HEK293 (cell line): ENCODE measurements around the gene EIF5A2.

Source experiments
- CTCF ChIA-PET: fragments of 350-600 bp; formaldehyde crosslinking; extraction: SDS; loops from one replicate; lab custom pipeline; 2021; ENCODE audit warnings: antibody characterized with exemption; lab: Yijun Ruan, JAX
- POLR2A ChIA-PET: fragments of 300-600 bp; formaldehyde crosslinking; extraction: SDS; loops from one replicate; lab custom pipeline; 2020; ENCODE audit warnings: antibody characterized with exemption, inconsistent platforms; lab: Yijun Ruan, JAX
- H3K27ac ChIP-seq: fragments of 200-500 bp; sonication (Bioruptor generic); 2 replicates; pipeline ENCODE4 v1.5.1; 2014; ENCODE audit warnings: low read depth, low read length, control low read depth, inconsistent platforms; ENCODE audit errors: extremely low read depth
- H3K36me3 ChIP-seq, 2 experiments: fragments of 200-500 bp in 1 of 2; sonication (Bioruptor generic) in 1 of 2; 1 replicate in 1 of 2; 2 replicates in 1 of 2; pipeline ENCODE4 v1.5.1; 2014 to 2017; ENCODE audit warnings: inconsistent platforms in 2 of 2, low read length in 2 of 2; ENCODE audit not compliant: control insufficient read depth in 2 of 2, insufficient read depth in 1 of 2
- H3K4me1 ChIP-seq: fragments of 200-500 bp; sonication (Bioruptor generic); 2 replicates; pipeline ENCODE4 v1.5.1; 2014; ENCODE audit warnings: mild to moderate bottlenecking, low read length, inconsistent platforms; ENCODE audit not compliant: control insufficient read depth, insufficient read depth
- H3K4me3 ChIP-seq: 2 replicates; pipeline ENCODE4 v1.5.1; 2011; ENCODE audit warnings: low read depth, mild to moderate bottlenecking, control low read depth, low read length, moderate library complexity
- H3K9me3 ChIP-seq: fragments of 200-500 bp; sonication (Bioruptor generic); 2 replicates; pipeline ENCODE4 v1.5.1; 2014; ENCODE audit warnings: low read depth, low read length, inconsistent platforms; ENCODE audit not compliant: control insufficient read depth, insufficient read depth
- KLF10 ChIP-seq: fragments of 450-650 bp; IDR thresholded peaks from 2 replicates; pipeline ENCODE4 v1.5.1; 2018; ENCODE audit warnings: missing biosample characterization, mild to moderate bottlenecking, missing genetic modification characterization
- PATZ1 ChIP-seq: fragments of 450-650 bp; formaldehyde crosslinking; IDR thresholded peaks from 2 replicates; pipeline ENCODE4 v1.5.1; 2016; ENCODE audit warnings: missing biosample characterization, missing genetic modification characterization
- PBX3 ChIP-seq: sonication (generic); formaldehyde crosslinking; IDR thresholded peaks from 2 replicates; pipeline ENCODE4 v1.8.1; 2022; ENCODE audit warnings: mild to moderate bottlenecking, moderate library complexity, missing genetic modification reagents
- PRDM1 ChIP-seq: fragments of 450-650 bp; formaldehyde crosslinking; IDR thresholded peaks from 2 replicates; pipeline ENCODE4; 2016; ENCODE audit warnings: missing biosample characterization, missing genetic modification characterization
- SALL2 ChIP-seq: fragments of 450-650 bp; formaldehyde crosslinking; IDR thresholded peaks from 2 replicates; pipeline ENCODE4 v1.5.0; 2017; ENCODE audit warnings: missing biosample characterization, mild to moderate bottlenecking, missing genetic modification characterization, borderline replicate concordance
- ZBTB49 ChIP-seq: fragments of 450-650 bp; formaldehyde crosslinking; IDR thresholded peaks from 2 replicates; pipeline ENCODE4 v1.5.1; 2016; ENCODE audit warnings: missing biosample characterization, missing genetic modification characterization, low read depth
- ZNF114 ChIP-seq: fragments of 450-650 bp; formaldehyde crosslinking; IDR thresholded peaks from 2 replicates; pipeline ENCODE4 v1.5.0; 2017; ENCODE audit warnings: missing biosample characterization, missing genetic modification characterization
- ZNF175 ChIP-seq: fragments of 450-650 bp; formaldehyde crosslinking; IDR thresholded peaks from 2 replicates; pipeline ENCODE4 v1.5.1; 2016; ENCODE audit warnings: missing biosample characterization, missing genetic modification characterization
- ZNF2 ChIP-seq: fragments of 450-650 bp; formaldehyde crosslinking; IDR thresholded peaks from 2 replicates; pipeline ENCODE4 v1.5.1; 2016; ENCODE audit warnings: missing biosample characterization, missing genetic modification characterization
- ZNF221 ChIP-seq: fragments of 450-650 bp; formaldehyde crosslinking; IDR thresholded peaks from 2 replicates; pipeline ENCODE4 v1.5.1; 2017; ENCODE audit warnings: missing biosample characterization, missing genetic modification characterization, borderline replicate concordance
- ZNF223 ChIP-seq: fragments of 450-650 bp; formaldehyde crosslinking; IDR thresholded peaks from 2 replicates; pipeline ENCODE4 v1.5.1; 2016; ENCODE audit warnings: missing biosample characterization, missing genetic modification characterization
- ZNF248 ChIP-seq: fragments of 450-650 bp; formaldehyde crosslinking; IDR thresholded peaks from 2 replicates; pipeline ENCODE4 v1.5.1; 2017; ENCODE audit warnings: missing biosample characterization, missing genetic modification characterization
- ZNF473 ChIP-seq: fragments of 450-650 bp; formaldehyde crosslinking; IDR thresholded peaks from 2 replicates; pipeline ENCODE4 v1.5.1; 2017; ENCODE audit warnings: missing biosample characterization, missing genetic modification characterization
- ZNF510 ChIP-seq: fragments of 450-650 bp; formaldehyde crosslinking; IDR thresholded peaks from 2 replicates; pipeline ENCODE4 v1.5.1; 2018; ENCODE audit warnings: mild to moderate bottlenecking, missing genetic modification characterization, missing biosample characterization; ENCODE audit not compliant: insufficient replicate concordance
- ZNF544 ChIP-seq: fragments of 450-650 bp; formaldehyde crosslinking; IDR thresholded peaks from 2 replicates; pipeline ENCODE4 v1.5.0; 2017; ENCODE audit warnings: missing biosample characterization, missing genetic modification characterization
- ZNF768 ChIP-seq: fragments of 450-650 bp; formaldehyde crosslinking; IDR thresholded peaks from 2 replicates; pipeline ENCODE4 v1.5.1; 2018; ENCODE audit warnings: missing biosample characterization, mild to moderate bottlenecking, missing genetic modification characterization
- ZNF785 ChIP-seq: fragments of 450-650 bp; formaldehyde crosslinking; IDR thresholded peaks from 2 replicates; pipeline ENCODE4 v1.5.1; 2016; ENCODE audit warnings: missing biosample characterization, missing genetic modification characterization
- ZNF791 ChIP-seq: fragments of 450-650 bp; formaldehyde crosslinking; IDR thresholded peaks from 2 replicates; pipeline ENCODE4 v1.5.1; 2016; ENCODE audit warnings: missing biosample characterization, missing genetic modification characterization
- ZSCAN30 ChIP-seq: fragments of 450-650 bp; IDR thresholded peaks from 2 replicates; pipeline ENCODE4 v1.5.1; 2018; ENCODE audit warnings: missing biosample characterization, mild to moderate bottlenecking, missing genetic modification characterization, moderate library complexity
- ZSCAN5A ChIP-seq: fragments of 450-650 bp; formaldehyde crosslinking; IDR thresholded peaks from 2 replicates; pipeline ENCODE4 v1.5.1; 2016; ENCODE audit warnings: missing biosample characterization, missing genetic modification characterization
- TF ChIP-seq, protein P1 (sequence below): fragments of 450-650 bp; formaldehyde crosslinking; IDR thresholded peaks from 2 replicates; pipeline ENCODE4 v1.5.1; 2017; ENCODE audit warnings: missing biosample characterization, missing genetic modification characterization
- TF ChIP-seq, protein P2 (sequence below): fragments of 450-650 bp; formaldehyde crosslinking; IDR thresholded peaks from 2 replicates; pipeline ENCODE4 v1.5.1; 2016; ENCODE audit warnings: missing biosample characterization, missing genetic modification characterization
- TF ChIP-seq, protein P3 (sequence below): fragments of 450-650 bp; formaldehyde crosslinking; IDR thresholded peaks from 2 replicates; pipeline ENCODE4 v1.5.0; 2017; ENCODE audit warnings: missing biosample characterization, missing genetic modification characterization, borderline replicate concordance

Gene EIF5A2

DNA sequence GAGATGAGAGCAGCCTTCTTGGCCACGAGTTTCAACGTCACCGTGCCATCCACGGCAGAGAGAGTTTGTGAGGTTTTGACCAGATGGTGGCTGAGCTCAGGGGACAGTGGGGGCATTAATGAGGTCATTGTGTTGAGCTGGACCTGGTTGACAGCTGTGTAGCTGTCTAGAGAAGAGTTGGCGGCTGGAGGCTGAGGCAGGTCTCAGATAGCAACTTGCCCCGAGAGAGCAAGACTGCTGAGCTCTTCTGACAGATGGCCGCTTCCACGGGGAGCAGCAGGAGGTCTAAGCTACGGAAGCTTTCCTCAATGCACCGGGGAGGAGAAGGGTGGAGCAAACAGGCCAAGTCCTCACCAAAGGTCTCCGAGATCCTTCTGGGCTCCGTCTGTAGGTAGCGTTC is 44.8 kb upstream of the EIF5A2 start:
- H3K36me3 ChIP-seq = no peaks in the 10 kb centered on the region
- H3K27ac ChIP-seq = no peak overlapping the region
- H3K4me3 ChIP-seq = no peak overlapping the region
- CTCF ChIA-PET = interaction anchor here (2.0 kb wide), 1 partner anchor 818 kb away, joined by 4 read pairs; no protein-coding TSS in a partner anchor
- H3K9me3 ChIP-seq = no peaks in the 10 kb centered on the region
- POLR2A ChIA-PET = no interaction called here
- TF ChIP-seq PBX3 (no peak), ZNF510 (no peak), ZNF114 (no peak), ZNF473 (tag by site-specific recombination) (no peak), KLF10 (no peak), ZNF175 (no peak), ZNF223 (no peak), ZNF248 (tag by site-specific recombination) (no peak), ZNF785 (tag by site-specific recombination) (no peak), PRDM1 (tag by site-specific recombination) (no peak), ZNF221 (tag by site-specific recombination) (no peak), ZNF544 (tag by site-specific recombination) (no peak), ZSCAN5A (no peak), PATZ1 (tag by site-specific recombination) (no peak)
- TF ChIP-seq, protein P1, sequence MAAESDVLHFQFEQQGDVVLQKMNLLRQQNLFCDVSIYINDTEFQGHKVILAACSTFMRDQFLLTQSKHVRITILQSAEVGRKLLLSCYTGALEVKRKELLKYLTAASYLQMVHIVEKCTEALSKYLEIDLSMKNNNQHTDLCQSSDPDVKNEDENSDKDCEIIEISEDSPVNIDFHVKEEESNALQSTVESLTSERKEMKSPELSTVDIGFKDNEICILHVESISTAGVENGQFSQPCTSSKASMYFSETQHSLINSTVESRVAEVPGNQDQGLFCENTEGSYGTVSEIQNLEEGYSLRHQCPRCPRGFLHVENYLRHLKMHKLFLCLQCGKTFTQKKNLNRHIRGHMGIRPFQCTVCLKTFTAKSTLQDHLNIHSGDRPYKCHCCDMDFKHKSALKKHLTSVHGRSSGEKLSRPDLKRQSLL (tag by site-specific recombination) = no peak
- TF ChIP-seq, protein P2, sequence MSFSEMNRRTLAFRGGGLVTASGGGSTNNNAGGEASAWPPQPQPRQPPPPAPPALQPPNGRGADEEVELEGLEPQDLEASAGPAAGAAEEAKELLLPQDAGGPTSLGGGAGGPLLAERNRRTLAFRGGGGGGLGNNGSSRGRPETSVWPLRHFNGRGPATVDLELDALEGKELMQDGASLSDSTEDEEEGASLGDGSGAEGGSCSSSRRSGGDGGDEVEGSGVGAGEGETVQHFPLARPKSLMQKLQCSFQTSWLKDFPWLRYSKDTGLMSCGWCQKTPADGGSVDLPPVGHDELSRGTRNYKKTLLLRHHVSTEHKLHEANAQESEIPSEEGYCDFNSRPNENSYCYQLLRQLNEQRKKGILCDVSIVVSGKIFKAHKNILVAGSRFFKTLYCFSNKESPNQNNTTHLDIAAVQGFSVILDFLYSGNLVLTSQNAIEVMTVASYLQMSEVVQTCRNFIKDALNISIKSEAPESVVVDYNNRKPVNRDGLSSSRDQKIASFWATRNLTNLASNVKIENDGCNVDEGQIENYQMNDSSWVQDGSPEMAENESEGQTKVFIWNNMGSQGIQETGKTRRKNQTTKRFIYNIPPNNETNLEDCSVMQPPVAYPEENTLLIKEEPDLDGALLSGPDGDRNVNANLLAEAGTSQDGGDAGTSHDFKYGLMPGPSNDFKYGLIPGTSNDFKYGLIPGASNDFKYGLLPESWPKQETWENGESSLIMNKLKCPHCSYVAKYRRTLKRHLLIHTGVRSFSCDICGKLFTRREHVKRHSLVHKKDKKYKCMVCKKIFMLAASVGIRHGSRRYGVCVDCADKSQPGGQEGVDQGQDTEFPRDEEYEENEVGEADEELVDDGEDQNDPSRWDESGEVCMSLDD (tag by site-specific recombination) = no peak
- H3K4me1 ChIP-seq = no peaks in the 10 kb centered on the region

GRCh38 chr3:170949211-170949610 is 40.8 kb upstream of the EIF5A2 start:
- no peaks in the 10 kb centered on the region for H3K36me3 ChIP-seq
- no peaks in the 10 kb centered on the region for H3K9me3 ChIP-seq
- H3K4me1 ChIP-seq = no peaks in the 10 kb centered on the region
- POLR2A ChIA-PET = no interaction called here
- no peak overlapping the region for H3K27ac ChIP-seq
- H3K4me3 ChIP-seq = no peak overlapping the region
- CTCF ChIA-PET = no interaction called here
- no peak for TF ChIP-seq SALL2 (tag by site-specific recombination)
- no peak for TF ChIP-seq ZSCAN30
- TF ChIP-seq ZNF791 = no peak
- TF ChIP-seq, protein P3, sequence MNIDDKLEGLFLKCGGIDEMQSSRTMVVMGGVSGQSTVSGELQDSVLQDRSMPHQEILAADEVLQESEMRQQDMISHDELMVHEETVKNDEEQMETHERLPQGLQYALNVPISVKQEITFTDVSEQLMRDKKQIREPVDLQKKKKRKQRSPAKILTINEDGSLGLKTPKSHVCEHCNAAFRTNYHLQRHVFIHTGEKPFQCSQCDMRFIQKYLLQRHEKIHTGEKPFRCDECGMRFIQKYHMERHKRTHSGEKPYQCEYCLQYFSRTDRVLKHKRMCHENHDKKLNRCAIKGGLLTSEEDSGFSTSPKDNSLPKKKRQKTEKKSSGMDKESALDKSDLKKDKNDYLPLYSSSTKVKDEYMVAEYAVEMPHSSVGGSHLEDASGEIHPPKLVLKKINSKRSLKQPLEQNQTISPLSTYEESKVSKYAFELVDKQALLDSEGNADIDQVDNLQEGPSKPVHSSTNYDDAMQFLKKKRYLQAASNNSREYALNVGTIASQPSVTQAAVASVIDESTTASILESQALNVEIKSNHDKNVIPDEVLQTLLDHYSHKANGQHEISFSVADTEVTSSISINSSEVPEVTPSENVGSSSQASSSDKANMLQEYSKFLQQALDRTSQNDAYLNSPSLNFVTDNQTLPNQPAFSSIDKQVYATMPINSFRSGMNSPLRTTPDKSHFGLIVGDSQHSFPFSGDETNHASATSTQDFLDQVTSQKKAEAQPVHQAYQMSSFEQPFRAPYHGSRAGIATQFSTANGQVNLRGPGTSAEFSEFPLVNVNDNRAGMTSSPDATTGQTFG (tag by site-specific recombination) = no peak
- no peak for TF ChIP-seq ZNF2 (tag by site-specific recombination)
- TF ChIP-seq ZBTB49 = no peak
- no peak for TF ChIP-seq ZNF768
